Activated CD8-positive, alpha-beta T cell treated with anti-CD3 and anti-CD28 coated beads, Interleukin-2, amount 10 ng/mL, durations not matched to agents 7 days and 5 days (primary cell): ENCODE data around the gene WNK2. TPM values are rescaled to one million over a fixed set of nuclear protein-coding genes. Genes with fewer than 3 reads are reported as not detected.

Experiments
- ATAC-seq: fragments of 150-1000 bp; cut with Tn5 transposase; one replicate; pipeline ENCODE4 v1.10.0; 2021; ENCODE audit warnings: moderate library complexity
- CTCF ChIA-PET: fragments of 350-600 bp; sonication (Branson Sonifier 250); formaldehyde crosslinking; loops from one replicate; lab custom pipeline; 2021; ENCODE audit warnings: antibody characterized with exemption; lab: Charles Lee
- POLR2A ChIA-PET: fragments of 350-600 bp; sonication (Branson Sonifier 250); formaldehyde crosslinking; loops from one replicate; lab custom pipeline; 2021; ENCODE audit warnings: antibody characterized with exemption; lab: Charles Lee
- DNase-seq: peaks from one replicate; pipeline ENCODE4 v3.0.0-alpha.2; 2020
- H3K27ac Mint-ChIP-seq: one replicate; pipeline ENCODE4 v1.8.0; 2021; ENCODE audit warnings: mild to moderate bottlenecking, mixed read lengths
- H3K27me3 Mint-ChIP-seq: one replicate; pipeline ENCODE4 v1.8.0; 2021; ENCODE audit warnings: low read depth, mixed read lengths
- H3K36me3 Mint-ChIP-seq: one replicate; pipeline ENCODE4 v1.8.0; 2021; ENCODE audit warnings: low read depth, mixed read lengths
- H3K4me1 Mint-ChIP-seq: one replicate; pipeline ENCODE4 v1.8.0; 2021; ENCODE audit warnings: low read depth, mixed read lengths
- H3K4me3 Mint-ChIP-seq: one replicate; pipeline ENCODE4 v1.8.0; 2021; ENCODE audit warnings: mild to moderate bottlenecking, mixed read lengths
- H3K9me3 Mint-ChIP-seq: one replicate; pipeline ENCODE4 v1.8.0; 2022; ENCODE audit warnings: mixed read lengths; ENCODE audit not compliant: insufficient read depth
- total RNA-seq, 2 experiments: library from RNA; stranded (reverse); gene quantifications; one replicate each; pipeline ENCODE4 v1.2.3, GENCODE V29; 2021

WNK2 gene
- total RNA-seq, 2 experiments from 2014 or later = not detected

GRCh38 chr9:93166699-93167098, 17.2 kb upstream of the WNK2 start:
- DNase-seq (no peak), ATAC-seq (no peak)
- Mint-ChIP-seq H3K4me1 (no peaks in the 10 kb centered on the region), H3K27ac (no peak overlapping the region), H3K36me3 (no peaks in the 10 kb centered on the region), H3K4me3 (no peak overlapping the region), H3K9me3 (no peaks in the 10 kb centered on the region), H3K27me3 (no peaks in the 10 kb centered on the region)
- POLR2A ChIA-PET = interaction anchor here (0.7 kb wide), 1 partner anchor 10 kb away, joined by 4 read pairs; no protein-coding TSS in a partner anchor
- CTCF ChIA-PET = no interaction called here

GRCh38 chr9:93167185-93167584, 16.8 kb upstream of the WNK2 start:
- Mint-ChIP-seq H3K4me3 (no peak overlapping the region), H3K9me3 (no peaks in the 10 kb centered on the region), H3K4me1 (no peaks in the 10 kb centered on the region), H3K27ac (no peak overlapping the region), H3K36me3 (no peaks in the 10 kb centered on the region), H3K27me3 (no peaks in the 10 kb centered on the region)
- ChIA-PET POLR2A (no interaction called here), CTCF (no interaction called here)
- no peak for DNase-seq
- ATAC-seq = no peak

GRCh38 chr9:93167838-93168237, 16.1 kb upstream of the WNK2 start:
- Mint-ChIP-seq H3K27ac (no peak overlapping the region), H3K4me1 (no peaks in the 10 kb centered on the region), H3K36me3 (no peaks in the 10 kb centered on the region), H3K27me3 (no peaks in the 10 kb centered on the region), H3K9me3 (no peaks in the 10 kb centered on the region), H3K4me3 (no peak overlapping the region)
- DNase-seq (no peak), ATAC-seq (no peak)
- POLR2A ChIA-PET = no interaction called here
- CTCF ChIA-PET = interaction anchor here (1.0 kb wide), 1 partner anchor 11 kb away, joined by 3 read pairs; no protein-coding TSS in a partner anchor

DNA sequence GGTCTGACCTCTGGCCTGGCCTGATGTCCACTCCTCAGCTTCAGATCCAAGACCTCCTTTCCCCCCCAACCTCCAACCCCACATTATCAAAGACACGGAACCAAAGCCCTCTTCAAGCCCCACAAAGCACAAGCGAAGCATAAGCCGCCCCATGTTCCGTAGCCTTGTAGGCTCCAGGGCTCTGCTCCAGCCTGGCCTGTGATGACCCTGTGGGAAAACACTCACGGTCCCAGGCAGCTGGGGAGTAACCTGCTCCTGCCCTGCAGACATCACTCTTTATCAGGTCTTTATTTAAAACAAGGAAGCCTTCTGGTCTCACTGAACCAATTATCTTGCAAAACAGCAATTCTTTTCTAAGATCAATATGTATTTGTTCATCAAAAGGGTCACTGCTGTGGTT, 15.4 kb upstream of the WNK2 start:
- no peak for ATAC-seq

DNA sequence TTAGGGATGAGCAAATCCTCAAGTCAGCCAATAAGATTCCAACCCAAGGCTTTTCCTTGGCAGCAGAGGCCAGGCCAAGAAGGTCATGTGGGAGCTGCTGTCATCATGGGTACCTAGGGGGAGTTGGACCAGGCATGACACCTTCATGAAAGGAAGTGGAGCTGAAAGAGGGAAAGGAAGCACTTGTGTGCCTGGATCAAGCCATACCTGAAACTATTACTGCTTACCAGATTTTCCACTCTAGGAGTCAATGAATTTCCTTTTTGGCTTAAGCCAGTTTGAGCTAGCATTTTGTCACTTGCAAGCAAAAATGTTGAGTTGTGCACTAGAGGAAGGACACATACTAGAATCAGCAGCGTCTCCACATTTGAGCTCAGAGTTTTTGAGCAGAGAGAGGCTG, 14.5 kb upstream of the WNK2 start:
- ChIA-PET POLR2A (no interaction called here), CTCF (interaction anchor here (0.9 kb wide), 1 partner anchor 61 kb away, joined by 3 read pairs; no protein-coding TSS in a partner anchor)
- Mint-ChIP-seq H3K27ac (no peak overlapping the region), H3K36me3 (no peaks in the 10 kb centered on the region), H3K9me3 (no peaks in the 10 kb centered on the region), H3K4me3 (no peak overlapping the region), H3K27me3 (no peaks in the 10 kb centered on the region), H3K4me1 (no peaks in the 10 kb centered on the region)
- no peak for DNase-seq
- no peak for ATAC-seq

More for the DNA sequence above, 15.4 kb upstream of the WNK2 start:
- CTCF ChIA-PET = interaction anchor here (1.0 kb wide), 1 partner anchor 10 kb away, joined by 3 read pairs; no protein-coding TSS in a partner anchor
- H3K4me1 Mint-ChIP-seq = no peaks in the 10 kb centered on the region
- POLR2A ChIA-PET = no interaction called here
- H3K9me3 Mint-ChIP-seq = no peaks in the 10 kb centered on the region
- H3K27me3 Mint-ChIP-seq = no peaks in the 10 kb centered on the region
- no peak overlapping the region for H3K4me3 Mint-ChIP-seq
- H3K36me3 Mint-ChIP-seq = no peaks in the 10 kb centered on the region
- H3K27ac Mint-ChIP-seq = no peak overlapping the region
- no peak for DNase-seq

GRCh38 chr9:93170571-93170970, 13.4 kb upstream of the WNK2 start:
- Mint-ChIP-seq H3K4me1 (no peaks in the 10 kb centered on the region), H3K27ac (no peak overlapping the region), H3K9me3 (no peaks in the 10 kb centered on the region), H3K36me3 (no peaks in the 10 kb centered on the region), H3K4me3 (no peak overlapping the region), H3K27me3 (no peaks in the 10 kb centered on the region)
- CTCF ChIA-PET = no interaction called here
- ATAC-seq (no peak), DNase-seq (no peak)
- POLR2A ChIA-PET = no interaction called here

DNA sequence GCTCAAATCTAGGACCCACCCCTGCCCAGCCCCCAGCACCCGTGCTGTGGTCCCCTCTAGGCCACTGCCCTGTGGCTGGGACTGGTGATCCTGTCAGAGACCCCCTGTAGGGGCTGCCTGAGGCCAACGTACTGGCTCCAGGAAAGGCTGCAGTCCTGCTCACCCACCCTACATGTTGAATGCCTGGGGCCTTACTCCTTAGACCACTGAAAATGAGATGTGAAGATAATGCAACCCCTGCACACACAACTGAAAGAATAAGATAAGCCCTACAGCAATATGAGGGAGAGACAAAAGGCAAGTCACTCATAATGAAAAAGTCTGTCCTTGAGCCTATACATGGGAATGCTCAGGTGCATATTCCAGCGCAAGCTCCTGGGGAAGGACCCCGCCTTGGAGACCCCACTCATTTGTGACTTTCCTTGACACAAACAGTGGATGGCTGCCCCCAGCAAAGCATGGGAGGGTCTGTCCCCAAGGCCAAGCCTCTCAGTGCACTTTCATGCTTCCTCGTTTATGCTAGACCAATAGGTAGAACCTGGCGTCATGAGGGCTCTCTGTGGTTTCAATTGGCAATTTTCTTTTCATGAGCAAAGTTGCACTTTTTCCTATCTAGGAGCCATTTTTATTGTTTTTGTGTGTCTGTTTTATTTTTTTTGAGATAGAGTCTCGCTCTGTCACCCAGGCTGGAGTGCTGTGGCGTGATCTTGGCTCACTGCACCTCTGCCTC, 12.5 kb upstream of the WNK2 start:
- no peaks in the 10 kb centered on the region for H3K36me3 Mint-ChIP-seq
- H3K4me3 Mint-ChIP-seq = no peak overlapping the region
- no peaks in the 10 kb centered on the region for H3K9me3 Mint-ChIP-seq
- H3K27me3 Mint-ChIP-seq = no peaks in the 10 kb centered on the region
- H3K27ac Mint-ChIP-seq = no peak overlapping the region
- DNase-seq (no peak), ATAC-seq (no peak)
- ChIA-PET POLR2A (no interaction called here), CTCF (no interaction called here)
- H3K4me1 Mint-ChIP-seq = no peaks in the 10 kb centered on the region

DNA sequence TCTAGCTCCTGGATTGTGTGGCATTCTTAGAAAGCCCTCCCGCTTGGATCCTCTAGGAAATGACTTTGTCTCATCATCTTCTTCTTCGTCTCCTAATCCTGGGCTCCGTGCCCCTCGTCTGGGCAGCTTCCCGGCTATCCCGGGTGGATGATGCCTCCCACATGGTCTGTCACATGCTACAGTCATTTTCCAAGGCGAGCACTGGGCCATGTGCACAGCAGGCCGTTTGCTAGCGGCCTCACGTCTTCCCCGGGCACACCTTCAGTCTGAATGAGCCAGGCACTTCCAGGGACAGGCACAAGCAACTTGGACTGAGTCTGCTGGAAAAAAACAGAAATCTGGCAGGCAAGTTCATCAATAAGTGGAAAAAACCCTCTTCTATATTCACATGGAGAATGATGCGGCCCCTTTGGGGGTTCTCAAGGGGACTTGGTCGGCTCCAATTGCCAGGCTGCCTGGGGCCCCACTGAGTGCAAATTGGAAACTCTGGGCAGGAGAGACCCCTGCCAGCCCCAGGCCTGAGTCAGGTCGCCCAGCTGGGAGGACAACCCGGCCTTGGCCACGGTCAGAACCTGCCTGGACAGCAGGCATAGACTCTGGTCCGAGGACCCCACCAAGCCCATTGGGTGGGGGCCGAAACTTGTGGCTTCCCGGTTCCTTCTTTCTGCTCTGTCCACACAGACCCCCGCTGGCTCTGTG, 11.1 kb upstream of the WNK2 start:
- Mint-ChIP-seq H3K4me3 (no peak overlapping the region), H3K36me3 (no peaks in the 10 kb centered on the region), H3K27me3 (no peaks in the 10 kb centered on the region), H3K27ac (no peak overlapping the region), H3K9me3 (no peaks in the 10 kb centered on the region), H3K4me1 (no peaks in the 10 kb centered on the region)
- no peak for ATAC-seq
- ChIA-PET CTCF (no interaction called here), POLR2A (no interaction called here)
- no peak for DNase-seq

DNA sequence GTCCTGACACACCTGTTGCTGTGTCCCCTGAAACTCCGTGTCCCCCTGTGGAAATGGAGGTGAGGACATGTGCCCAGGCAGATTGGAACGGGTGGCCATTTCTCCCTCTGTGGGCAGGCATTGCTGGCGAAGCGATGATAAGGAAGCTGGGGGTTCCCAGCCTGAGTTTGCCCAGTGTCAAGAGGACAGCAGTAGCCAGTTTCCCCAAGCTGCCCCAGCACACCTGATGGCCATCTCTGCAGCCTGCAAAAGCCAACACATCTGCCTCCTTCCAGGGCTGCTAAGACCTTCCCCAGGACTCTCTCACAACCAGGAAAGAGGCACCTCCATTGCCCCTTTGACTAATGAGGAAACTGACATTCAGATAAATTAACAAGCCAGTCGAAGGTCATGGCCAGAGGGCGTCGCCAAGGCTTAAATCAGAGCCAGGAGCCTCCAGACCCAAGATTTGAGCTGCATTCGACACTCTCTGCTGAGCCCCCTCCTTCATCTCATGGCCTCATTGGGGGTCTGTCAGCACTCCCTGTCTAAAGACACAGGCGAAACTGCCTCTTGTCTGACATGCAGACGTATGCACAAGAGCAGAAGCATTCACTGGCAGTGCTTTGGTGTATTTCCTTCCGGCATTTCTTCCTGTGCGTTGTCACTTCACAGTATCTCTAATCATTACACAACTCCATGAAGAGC, 10.4 kb upstream of the WNK2 start:
- DNase-seq (no peak), ATAC-seq (no peak)
- Mint-ChIP-seq H3K27me3 (no peaks in the 10 kb centered on the region), H3K4me3 (no peak overlapping the region), H3K9me3 (no peaks in the 10 kb centered on the region), H3K4me1 (no peaks in the 10 kb centered on the region), H3K36me3 (no peaks in the 10 kb centered on the region), H3K27ac (no peak overlapping the region)
- CTCF ChIA-PET = no interaction called here
- POLR2A ChIA-PET = no interaction called here

- H3K4me1 Mint-ChIP-seq = no peaks in the 10 kb centered on the region
- CTCF ChIA-PET = interaction anchor here (1.0 kb wide), 1 partner anchor 66 kb away, joined by 3 read pairs; no protein-coding TSS in a partner anchor
- POLR2A ChIA-PET = no interaction called here
- no peaks in the 10 kb centered on the region for H3K36me3 Mint-ChIP-seq
- no peak overlapping the region for H3K27ac Mint-ChIP-seq
- H3K27me3 Mint-ChIP-seq = no peaks in the 10 kb centered on the region
- no peaks in the 10 kb centered on the region for H3K9me3 Mint-ChIP-seq
- H3K4me3 Mint-ChIP-seq = no peak overlapping the region
- no peak for DNase-seq
- ATAC-seq = no peak
These were observed 9.0 kb upstream of the WNK2 start for GRCh38 chr9:93174976-93175375.

GRCh38 chr9:93177676-93178075, 6.3 kb upstream of the WNK2 start:
- POLR2A ChIA-PET = no interaction called here
- no peaks in the 10 kb centered on the region for H3K36me3 Mint-ChIP-seq
- H3K4me3 Mint-ChIP-seq = no peak overlapping the region
- no peak for DNase-seq
- ATAC-seq = no peak
- H3K4me1 Mint-ChIP-seq = no peaks in the 10 kb centered on the region
- CTCF ChIA-PET = no interaction called here
- no peak overlapping the region for H3K27ac Mint-ChIP-seq
- no peaks in the 10 kb centered on the region for H3K9me3 Mint-ChIP-seq
- peaks cover 12% of the 10 kb centered on the region for H3K27me3 Mint-ChIP-seq
